Calu3 (cell line): ENCODE results near the gene LMBRD2. TPM values are rescaled to one million over a fixed set of nuclear protein-coding genes. Genes with fewer than 3 reads are reported as not detected.

Source experiments
- BruUV-seq: library from RNA; stranded (reverse); fragments of 400-500 nt; replicated peaks from 2 replicates; lab custom pipeline; 2021; lab: Mats Ljungman, UMichigan
- CTCF ChIA-PET: fragments of 300-600 bp; sonication (Branson Sonifier 250); formaldehyde crosslinking; loops from one replicate; lab custom pipeline; 2022; ENCODE audit warnings: antibody characterized with exemption; lab: Charles Lee
- DNase-seq: peaks from one replicate; pipeline ENCODE4 v3.0.0; 2022
- H3K27ac Mint-ChIP-seq: one replicate; pipeline ENCODE4 v1.8.0; 2022; ENCODE audit warnings: mixed read lengths; ENCODE audit not compliant: unreplicated experiment
- H3K27me3 Mint-ChIP-seq: one replicate; pipeline ENCODE4 v1.8.0; 2022; ENCODE audit warnings: mixed read lengths; ENCODE audit not compliant: unreplicated experiment
- H3K36me3 Mint-ChIP-seq: one replicate; pipeline ENCODE4 v1.8.0; 2022; ENCODE audit warnings: mild to moderate bottlenecking, moderate library complexity, mixed read lengths; ENCODE audit not compliant: insufficient read depth, unreplicated experiment
- H3K4me1 Mint-ChIP-seq: one replicate; pipeline ENCODE4 v1.8.0; 2022; ENCODE audit warnings: mild to moderate bottlenecking, low read depth, mixed read lengths; ENCODE audit not compliant: unreplicated experiment
- H3K4me3 Mint-ChIP-seq: one replicate; pipeline ENCODE4 v1.8.0; 2022; ENCODE audit warnings: mild to moderate bottlenecking, low read depth, moderate library complexity, mixed read lengths; ENCODE audit not compliant: unreplicated experiment
- H3K9me3 Mint-ChIP-seq: one replicate; pipeline ENCODE4 v1.8.0; 2022; ENCODE audit warnings: low read depth, mixed read lengths; ENCODE audit not compliant: unreplicated experiment
- CTCF ChIP-seq: fragments of 200-600 bp; IDR thresholded peaks from one replicate; pipeline ENCODE4 v1.8.0; 2022; ENCODE audit warnings: antibody characterized with exemption; ENCODE audit not compliant: unreplicated experiment
- intact Hi-C: fragments of 100-400 bp; cut with micrococcal nuclease; formaldehyde crosslinking; loops from one replicate; pipeline ENCODE4 v1.10.0; 2022; ENCODE audit not compliant: unreplicated experiment
- total RNA-seq: library from RNA; stranded (reverse); gene quantifications from 2 replicates; pipeline ENCODE4 v1.2.3, GENCODE V29; 2022

The LMBRD2 gene
- total RNA-seq, 1 experiment from 2014 or later = 12.1 TPM

GRCh38 chr5:36128795-36129194 is 22.9 kb downstream of the LMBRD2 start:
- no peak overlapping the region for H3K27ac Mint-ChIP-seq
- no TSS peak for BruUV-seq
- intact Hi-C loops = no loop called here
- no peaks in the 10 kb centered on the region for H3K4me1 Mint-ChIP-seq
- no peaks in the 10 kb centered on the region for H3K9me3 Mint-ChIP-seq
- CTCF ChIA-PET = no interaction called here
- H3K36me3 Mint-ChIP-seq = no peaks in the 10 kb centered on the region
- TF ChIP-seq CTCF = no peak
- no peak overlapping the region for H3K4me3 Mint-ChIP-seq
- no peaks in the 10 kb centered on the region for H3K27me3 Mint-ChIP-seq
- no peak for DNase-seq

- DNase-seq = no peak
- no peak overlapping the region for H3K27ac Mint-ChIP-seq
- H3K9me3 Mint-ChIP-seq = no peaks in the 10 kb centered on the region
- no peak for TF ChIP-seq CTCF
- intact Hi-C loops = no loop called here
- no peaks in the 10 kb centered on the region for H3K36me3 Mint-ChIP-seq
- H3K27me3 Mint-ChIP-seq = no peaks in the 10 kb centered on the region
- H3K4me1 Mint-ChIP-seq = no peaks in the 10 kb centered on the region
- CTCF ChIA-PET = no interaction called here
- BruUV-seq = no TSS peak
- no peak overlapping the region for H3K4me3 Mint-ChIP-seq
These were observed 25.8 kb downstream of the LMBRD2 start for GRCh38 chr5:36125868-36126267.

GRCh38 chr5:36111238-36111637 is 40.4 kb downstream of the LMBRD2 start:
- Mint-ChIP-seq H3K27ac (no peak overlapping the region), H3K4me1 (peaks cover 19% of the 10 kb centered on the region), H3K27me3 (no peaks in the 10 kb centered on the region), H3K36me3 (no peaks in the 10 kb centered on the region), H3K4me3 (no peak overlapping the region), H3K9me3 (no peaks in the 10 kb centered on the region)
- intact Hi-C loops = loop anchor here (5.0 kb wide), 1 partner anchor 36 kb away; no protein-coding TSS in a partner anchor
- no peak for DNase-seq
- BruUV-seq = no TSS peak
- TF ChIP-seq CTCF = no peak
- CTCF ChIA-PET = no interaction called here

GRCh38 chr5:36108758-36109460 is 42.8 kb downstream of the LMBRD2 start:
- Mint-ChIP-seq H3K27me3 (no peaks in the 10 kb centered on the region), H3K9me3 (no peaks in the 10 kb centered on the region), H3K27ac (no peak overlapping the region), H3K4me1 (peaks cover 19% of the 10 kb centered on the region), H3K4me3 (no peak overlapping the region), H3K36me3 (no peaks in the 10 kb centered on the region)
- no peak for DNase-seq
- intact Hi-C loops = no loop called here
- no TSS peak for BruUV-seq
- CTCF ChIA-PET = no interaction called here
- no peak for TF ChIP-seq CTCF
